ENCODE data around the gene ANKH.
"Not testable (repeated sequence)": the region's sequence is repeated elsewhere in the genome, so short reads cannot be mapped to it uniquely, and the experiment has no call there.

The ANKH gene

DNA sequence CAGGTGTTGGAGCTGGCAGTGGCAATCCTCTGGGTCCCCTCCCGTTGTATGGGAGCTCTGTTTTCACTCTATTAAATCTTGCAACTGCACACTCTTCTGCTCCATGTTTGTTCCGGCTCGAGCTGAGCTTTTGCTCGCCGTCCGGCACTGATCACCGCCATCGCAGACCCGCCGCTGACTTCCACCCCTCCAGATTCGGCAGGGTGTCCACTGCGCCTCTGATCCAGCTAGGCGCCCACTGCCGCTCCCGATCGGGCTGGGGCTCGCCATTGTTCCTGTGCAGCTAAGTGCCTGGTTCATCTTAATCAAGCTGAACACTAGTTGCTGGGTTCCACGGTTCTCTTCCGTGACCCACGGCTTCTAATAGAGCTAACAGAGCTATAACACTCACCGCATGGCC, 23.2 kb downstream of the ANKH start:
- Histone ChIP-seq H3K27me3 (ENCODE audit: control insufficient read depth, insufficient read depth, low read length) (no peaks in the 10 kb centered on the region), H3K4me1 (ENCODE audit: control insufficient read depth, insufficient read depth, low read length) (peaks cover 12% of the 10 kb centered on the region), H3K27ac (ENCODE audit: low read length) (no peak overlapping the region), H3K4me3 (ENCODE audit: low read length) (no peak overlapping the region), H3K36me3 (ENCODE audit: control insufficient read depth, insufficient read depth, low read length) (no peaks in the 10 kb centered on the region), H3K9me3 (ENCODE audit: control insufficient read depth, insufficient read depth, low read length) (no peaks in the 10 kb centered on the region)
- WGBS (ENCODE audit: insufficient coverage, insufficient read length): no CpG with 5 or more reads among the region's 21 CpGs
- DNase-seq (ENCODE audit: low read depth, low spot score): no peak

DNA sequence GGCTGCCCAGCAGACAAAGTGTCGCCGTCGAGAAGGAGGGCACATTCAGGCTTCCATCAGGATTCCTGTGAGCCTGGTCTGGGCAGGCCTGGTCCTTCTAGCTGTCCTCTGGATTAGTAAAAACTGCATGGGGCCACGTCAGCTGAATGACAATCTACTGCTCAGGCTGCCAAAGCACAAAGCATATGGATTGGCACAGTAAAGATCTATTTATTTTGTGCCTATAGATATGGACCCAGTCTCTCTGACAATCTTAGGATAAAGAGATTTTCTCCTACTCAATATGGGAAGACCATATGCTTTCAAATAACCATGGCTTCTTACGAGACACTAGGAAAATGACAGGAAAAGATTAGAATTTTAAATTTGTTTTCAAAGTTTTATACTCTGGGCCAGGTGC, 24.1 kb downstream of the ANKH start:
- no peak for DNase-seq (ENCODE audit: low read depth, low spot score)
- WGBS (ENCODE audit: insufficient coverage, insufficient read length): no CpG with 5 or more reads among the region's 5 CpGs
- no peak overlapping the region for H3K4me3 ChIP-seq (ENCODE audit: low read length)
- H3K4me1 ChIP-seq (ENCODE audit: control insufficient read depth, insufficient read depth, low read length): peaks cover 12% of the 10 kb centered on the region
- H3K9me3 ChIP-seq (ENCODE audit: control insufficient read depth, insufficient read depth, low read length): no peaks in the 10 kb centered on the region
- H3K27me3 ChIP-seq (ENCODE audit: control insufficient read depth, insufficient read depth, low read length): no peaks in the 10 kb centered on the region
- no peaks in the 10 kb centered on the region for H3K36me3 ChIP-seq (ENCODE audit: control insufficient read depth, insufficient read depth, low read length)
- H3K27ac ChIP-seq (ENCODE audit: low read length): no peak overlapping the region

DNA sequence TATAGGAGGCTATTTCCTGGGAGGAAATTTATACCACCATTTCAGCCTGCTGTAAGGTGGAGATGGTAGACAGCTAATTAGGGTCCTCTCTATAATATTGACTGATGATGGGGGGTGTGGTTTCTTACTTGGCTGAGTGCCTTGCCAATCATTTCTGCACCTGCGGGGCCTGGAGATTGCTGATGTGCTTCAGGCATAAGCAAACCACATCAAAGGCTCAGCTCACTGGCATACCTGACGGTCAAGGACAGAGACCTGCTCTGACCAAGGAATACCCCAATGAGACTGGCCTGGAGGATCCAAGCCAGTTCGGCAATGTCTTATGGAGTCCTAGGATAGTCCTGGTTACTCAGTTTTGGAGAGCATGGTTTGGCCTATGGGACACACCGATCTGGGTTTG, 29.5 kb downstream of the ANKH start:
- Histone ChIP-seq H3K9me3 (ENCODE audit: control insufficient read depth, insufficient read depth, low read length) (no peaks in the 10 kb centered on the region), H3K36me3 (ENCODE audit: control insufficient read depth, insufficient read depth, low read length) (no peaks in the 10 kb centered on the region), H3K27ac (ENCODE audit: low read length) (no peak overlapping the region), H3K4me1 (ENCODE audit: control insufficient read depth, insufficient read depth, low read length) (no peaks in the 10 kb centered on the region), H3K4me3 (ENCODE audit: low read length) (no peak overlapping the region), H3K27me3 (ENCODE audit: control insufficient read depth, insufficient read depth, low read length) (no peaks in the 10 kb centered on the region)
- no peak for DNase-seq (ENCODE audit: low read depth, low spot score)
- WGBS (ENCODE audit: insufficient coverage, insufficient read length): no CpG with 5 or more reads among the region's 4 CpGs

- Histone ChIP-seq H3K4me3 (ENCODE audit: low read length) (no peak overlapping the region), H3K4me1 (ENCODE audit: control insufficient read depth, insufficient read depth, low read length) (no peaks in the 10 kb centered on the region), H3K27me3 (ENCODE audit: control insufficient read depth, insufficient read depth, low read length) (no peaks in the 10 kb centered on the region), H3K36me3 (ENCODE audit: control insufficient read depth, insufficient read depth, low read length) (no peaks in the 10 kb centered on the region), H3K9me3 (ENCODE audit: control insufficient read depth, insufficient read depth, low read length) (no peaks in the 10 kb centered on the region), H3K27ac (ENCODE audit: low read length) (no peak overlapping the region)
- no CpG with 5 or more reads among the region's 3 CpGs for WGBS (ENCODE audit: insufficient coverage, insufficient read length)
- DNase-seq (ENCODE audit: low read depth, low spot score): no peak
Observed at GRCh38 chr5:14840624-14841023, 31.0 kb downstream of the ANKH start.

- H3K27me3 ChIP-seq (ENCODE audit: control insufficient read depth, insufficient read depth, low read length): no peaks in the 10 kb centered on the region
- no peak overlapping the region for H3K27ac ChIP-seq (ENCODE audit: low read length)
- WGBS (ENCODE audit: insufficient coverage, insufficient read length): no CpG with 5 or more reads among the region's 15 CpGs
- no peak overlapping the region for H3K4me3 ChIP-seq (ENCODE audit: low read length)
- H3K9me3 ChIP-seq (ENCODE audit: control insufficient read depth, insufficient read depth, low read length): no peaks in the 10 kb centered on the region; the same call in 1 of the 2 replicates
- H3K36me3 ChIP-seq (ENCODE audit: control insufficient read depth, insufficient read depth, low read length): no peaks in the 10 kb centered on the region
- DNase-seq (ENCODE audit: low read depth, low spot score): no peak
- no peaks in the 10 kb centered on the region for H3K4me1 ChIP-seq (ENCODE audit: control insufficient read depth, insufficient read depth, low read length)
Observed at GRCh38 chr5:14838396-14839319, 32.9 kb downstream of the ANKH start.

DNA sequence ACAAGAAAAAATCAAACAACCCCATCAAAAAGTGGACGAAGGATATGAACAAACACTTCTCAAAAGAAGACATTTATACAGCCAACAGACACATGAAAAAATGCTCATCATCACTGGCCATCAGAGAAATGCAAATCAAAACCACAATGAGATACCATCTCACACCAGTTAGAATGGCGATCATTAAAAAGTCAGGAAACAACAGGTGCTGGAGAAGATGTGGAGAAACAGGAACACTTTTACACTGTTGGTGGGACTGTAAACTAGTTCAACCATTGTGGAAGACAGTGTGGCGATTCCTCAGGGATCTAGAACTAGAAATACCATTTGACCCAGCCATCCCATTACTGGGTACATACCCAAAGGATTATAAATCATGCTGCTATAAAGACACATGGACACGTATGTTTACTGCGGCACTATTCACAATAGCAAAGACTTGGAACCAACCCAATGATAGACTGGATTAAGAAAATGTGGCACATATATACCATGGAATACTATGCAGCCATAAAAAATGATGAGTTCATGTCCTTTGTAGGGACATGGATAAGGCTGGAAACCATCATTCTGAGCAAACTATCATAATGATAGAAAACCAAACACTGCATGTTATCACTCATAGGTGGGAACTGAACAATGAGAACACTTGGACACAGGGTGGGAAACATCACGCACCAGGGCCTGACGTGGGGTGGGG, 34.0 kb downstream of the ANKH start:
- H3K4me3 ChIP-seq (ENCODE audit: low read length); H3K4me1 ChIP-seq (ENCODE audit: control insufficient read depth, insufficient read depth, low read length); H3K9me3 ChIP-seq (ENCODE audit: control insufficient read depth, insufficient read depth, low read length); DNase-seq (ENCODE audit: low read depth, low spot score); H3K36me3 ChIP-seq (ENCODE audit: control insufficient read depth, insufficient read depth, low read length); H3K27ac ChIP-seq (ENCODE audit: low read length); H3K27me3 ChIP-seq (ENCODE audit: control insufficient read depth, insufficient read depth, low read length): not testable (repeated sequence)
- WGBS (ENCODE audit: insufficient coverage, insufficient read length): no CpG with 5 or more reads among the region's 7 CpGs

DNA sequence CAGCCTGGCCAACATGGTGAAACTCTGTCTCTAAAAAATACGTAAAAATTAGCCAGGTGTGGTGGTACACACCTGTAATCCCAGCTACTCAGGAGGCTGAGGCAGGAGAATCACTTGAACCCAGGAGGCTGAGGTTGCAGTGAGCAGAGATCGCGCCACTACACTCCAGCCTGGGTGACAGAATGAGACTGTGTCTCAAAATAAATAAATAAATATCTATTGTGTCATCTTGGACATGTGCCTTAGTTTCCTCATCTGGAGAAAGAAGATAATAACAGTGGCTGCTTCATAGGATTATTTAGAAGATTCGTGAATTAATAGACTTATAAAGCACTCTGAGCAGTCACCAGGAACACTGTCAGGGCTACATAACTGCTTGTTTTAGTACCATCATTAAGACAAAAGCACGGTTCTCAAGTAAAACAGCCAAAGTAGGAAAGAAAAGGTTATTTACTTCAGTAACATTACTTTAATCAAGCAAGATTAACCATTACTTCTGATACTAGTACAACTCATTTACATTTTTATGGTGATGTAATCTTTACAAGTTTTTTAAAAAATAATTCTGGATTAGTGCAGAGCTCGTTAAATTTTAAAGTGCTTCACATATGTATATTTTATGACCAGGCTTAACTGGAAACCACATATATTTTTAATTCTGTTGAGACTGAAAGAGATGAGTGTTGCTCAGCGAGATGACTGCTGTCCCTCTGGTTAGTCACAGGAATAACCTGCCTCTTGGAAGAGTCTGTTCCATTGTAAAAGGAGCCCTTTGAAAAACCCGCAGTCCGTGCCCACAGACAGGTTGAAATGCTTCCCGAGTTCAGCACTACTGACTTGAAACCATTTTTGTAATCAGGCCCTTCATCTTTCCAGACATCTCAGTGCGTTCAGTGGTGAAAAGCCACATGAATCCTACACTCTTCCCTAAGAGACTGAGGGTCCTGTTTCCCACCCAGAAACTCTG, 36.7 kb downstream of the ANKH start:
- no peak for DNase-seq (ENCODE audit: low read depth, low spot score)
- no peak overlapping the region for H3K27ac ChIP-seq (ENCODE audit: low read length)
- no peaks in the 10 kb centered on the region; the same call in 1 of the 2 replicates for H3K9me3 ChIP-seq (ENCODE audit: control insufficient read depth, insufficient read depth, low read length)
- no peaks in the 10 kb centered on the region for H3K36me3 ChIP-seq (ENCODE audit: control insufficient read depth, insufficient read depth, low read length)
- no peaks in the 10 kb centered on the region for H3K4me1 ChIP-seq (ENCODE audit: control insufficient read depth, insufficient read depth, low read length)
- WGBS (ENCODE audit: insufficient coverage, insufficient read length): no CpG with 5 or more reads among the region's 11 CpGs
- H3K27me3 ChIP-seq (ENCODE audit: control insufficient read depth, insufficient read depth, low read length): no peaks in the 10 kb centered on the region
- no peak overlapping the region for H3K4me3 ChIP-seq (ENCODE audit: low read length)

DNA sequence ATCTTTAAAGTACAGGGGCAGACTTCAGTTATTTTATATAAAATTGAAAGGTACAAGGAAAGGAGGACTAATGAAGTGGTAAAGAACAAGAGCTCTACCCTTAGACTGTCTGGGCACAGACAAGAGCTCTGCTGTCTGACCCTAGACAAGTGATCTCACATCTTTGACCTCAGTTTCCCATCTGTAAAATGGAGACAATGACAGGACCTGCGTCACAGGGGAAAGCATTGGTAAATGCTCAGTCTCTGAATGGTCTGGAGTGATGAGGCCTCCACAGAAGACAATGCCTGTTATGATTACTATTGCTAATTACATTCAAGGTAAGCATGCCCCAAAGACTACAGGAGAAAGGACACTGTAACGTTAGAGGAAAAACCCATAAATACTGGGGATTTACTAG, 37.5 kb downstream of the ANKH start:
- Histone ChIP-seq H3K36me3 (ENCODE audit: control insufficient read depth, insufficient read depth, low read length) (no peaks in the 10 kb centered on the region), H3K4me3 (ENCODE audit: low read length) (no peak overlapping the region), H3K4me1 (ENCODE audit: control insufficient read depth, insufficient read depth, low read length) (no peaks in the 10 kb centered on the region), H3K9me3 (ENCODE audit: control insufficient read depth, insufficient read depth, low read length) (no peaks in the 10 kb centered on the region; the same call in 1 of the 2 replicates), H3K27me3 (ENCODE audit: control insufficient read depth, insufficient read depth, low read length) (no peaks in the 10 kb centered on the region), H3K27ac (ENCODE audit: low read length) (no peak overlapping the region)
- no peak for DNase-seq (ENCODE audit: low read depth, low spot score)
- WGBS (ENCODE audit: insufficient coverage, insufficient read length): no CpG with 5 or more reads among the region's 2 CpGs

DNA sequence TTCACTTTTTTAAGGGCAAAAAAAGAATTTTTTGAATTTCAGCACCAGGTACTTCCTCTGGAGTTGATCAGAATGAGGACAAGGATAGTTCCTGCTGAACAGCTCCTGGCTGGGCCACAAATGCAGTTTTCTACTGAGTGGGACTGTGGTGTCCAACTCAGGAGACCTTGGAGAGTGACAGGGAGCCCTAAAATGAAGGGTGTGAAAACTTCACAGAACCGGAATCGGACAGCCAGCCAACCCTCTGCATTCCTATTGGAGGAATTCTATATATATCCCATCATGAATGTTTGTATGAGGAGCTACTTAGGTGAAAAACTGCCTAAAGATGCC, 40.6 kb downstream of the ANKH start:
- no peak for DNase-seq (ENCODE audit: low read depth, low spot score)
- no peaks in the 10 kb centered on the region for H3K36me3 ChIP-seq (ENCODE audit: control insufficient read depth, insufficient read depth, low read length)
- no CpG with 5 or more reads among the region's 2 CpGs for WGBS (ENCODE audit: insufficient coverage, insufficient read length)
- no peaks in the 10 kb centered on the region for H3K4me1 ChIP-seq (ENCODE audit: control insufficient read depth, insufficient read depth, low read length)
- no peaks in the 10 kb centered on the region for H3K27me3 ChIP-seq (ENCODE audit: control insufficient read depth, insufficient read depth, low read length)
- H3K9me3 ChIP-seq (ENCODE audit: control insufficient read depth, insufficient read depth, low read length): no peaks in the 10 kb centered on the region; the same call in 1 of the 2 replicates
- no peak overlapping the region for H3K27ac ChIP-seq (ENCODE audit: low read length)
- no peak overlapping the region for H3K4me3 ChIP-seq (ENCODE audit: low read length)

Measured in iPS DF 6.9 (cell line).